GM12873 (cell line): ENCODE results near the gene DNAH10.

Source experiments
- CTCF ChIP-seq: IDR thresholded peaks from 2 replicates; pipeline ENCODE4 v1.5.1; 2012; ENCODE audit warnings: low read depth, mild to moderate bottlenecking, moderate library complexity, low read length, control low read depth; ENCODE audit not compliant: insufficient read depth; ENCODE audit errors: missing control alignments

DNAH10 gene

GRCh38 chr12:123773375-123773774 is 11.3 kb downstream of the DNAH10 start:
- no peak for TF ChIP-seq CTCF

GRCh38 chr12:123779551-123779950 is 17.4 kb downstream of the DNAH10 start:
- TF ChIP-seq CTCF: no peak

DNA sequence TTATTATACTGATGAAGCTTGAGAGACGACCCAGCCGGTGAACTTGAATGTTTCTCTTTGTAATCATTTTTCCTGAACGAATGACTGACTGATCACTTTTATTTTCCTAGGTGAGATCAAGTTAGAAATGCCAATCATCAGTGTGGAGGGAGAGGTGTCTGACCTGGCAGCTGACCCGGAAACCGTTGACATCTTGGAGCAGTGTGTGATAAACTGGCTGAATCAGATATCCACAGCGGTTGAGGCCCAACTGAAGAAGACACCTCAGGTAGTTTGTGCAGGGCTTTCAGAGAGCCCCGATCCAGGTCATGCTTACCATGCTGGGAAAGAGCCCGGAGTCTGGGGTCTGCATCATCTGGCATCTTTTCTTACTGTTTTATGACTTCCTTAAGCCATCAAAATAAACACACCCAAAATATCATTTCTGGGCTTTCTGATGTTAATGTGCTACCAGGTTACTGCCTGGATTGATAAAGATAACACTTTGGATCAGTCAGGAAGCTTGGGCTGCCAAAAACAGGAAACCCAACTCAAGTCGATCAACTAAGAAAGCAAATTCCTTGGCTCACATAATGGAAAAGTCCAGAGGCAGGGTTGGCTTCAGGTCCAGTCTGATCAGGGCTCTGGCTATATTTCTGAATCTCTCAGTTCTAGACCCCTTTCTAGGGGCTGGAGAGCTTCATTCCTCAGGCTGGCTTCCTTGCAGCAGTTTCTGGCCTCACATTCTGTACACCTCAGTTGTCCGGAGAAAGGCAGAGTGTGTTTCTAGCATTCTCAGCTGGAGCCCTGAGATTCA is 21.1 kb downstream of the DNAH10 start:
- no peak for TF ChIP-seq CTCF

DNA sequence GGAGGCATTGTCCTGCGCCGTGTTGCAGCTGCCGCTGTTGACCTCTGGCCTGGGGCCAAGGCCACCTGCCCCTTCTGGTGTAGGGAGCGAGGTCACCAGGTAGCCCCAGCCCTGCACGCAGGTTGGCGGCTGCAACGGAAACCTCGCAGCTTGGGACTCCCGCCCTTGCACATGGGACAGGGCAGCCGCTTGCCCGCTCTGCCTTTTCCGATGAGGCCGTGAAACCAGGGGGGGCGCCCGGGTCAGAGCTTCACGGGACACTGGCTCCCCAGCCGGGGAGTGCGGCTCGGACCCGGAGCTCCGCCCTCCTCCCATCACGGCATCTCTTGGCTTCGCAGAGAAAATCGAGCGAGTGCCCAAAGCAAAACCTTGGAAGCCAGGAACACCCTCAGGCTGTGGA is 25.4 kb downstream of the DNAH10 start:
- TF ChIP-seq CTCF: no peak

GRCh38 chr12:123788541-123788940 is 26.4 kb downstream of the DNAH10 start:
- TF ChIP-seq CTCF: no peak

DNA sequence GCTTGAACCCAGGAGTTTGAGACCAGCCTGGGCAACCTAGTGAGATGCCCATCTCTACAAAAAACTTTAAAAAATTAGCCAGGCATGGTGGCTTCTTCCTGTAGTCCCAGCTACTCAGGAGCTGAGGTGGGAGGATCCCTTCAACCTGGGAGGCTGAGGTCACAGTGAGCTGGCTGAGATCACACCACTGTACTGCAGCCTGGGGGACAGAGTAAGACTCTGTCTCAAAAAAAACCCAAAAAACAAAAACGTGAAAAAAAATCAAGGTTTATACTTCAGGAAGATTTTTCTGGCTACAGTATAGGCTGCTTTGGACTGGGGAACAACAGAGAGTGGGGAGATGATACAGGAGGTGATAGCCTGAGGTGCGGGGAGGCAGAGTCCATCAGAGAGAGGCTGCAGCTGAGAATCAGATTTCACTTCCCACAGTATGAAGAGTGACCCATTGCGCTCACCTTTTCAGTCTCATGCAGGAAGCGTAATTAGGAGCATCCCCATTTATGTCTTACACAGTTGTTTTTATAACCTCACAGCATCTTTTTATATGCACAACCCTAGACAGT is 28.9 kb downstream of the DNAH10 start:
- TF ChIP-seq CTCF: no peak

DNA sequence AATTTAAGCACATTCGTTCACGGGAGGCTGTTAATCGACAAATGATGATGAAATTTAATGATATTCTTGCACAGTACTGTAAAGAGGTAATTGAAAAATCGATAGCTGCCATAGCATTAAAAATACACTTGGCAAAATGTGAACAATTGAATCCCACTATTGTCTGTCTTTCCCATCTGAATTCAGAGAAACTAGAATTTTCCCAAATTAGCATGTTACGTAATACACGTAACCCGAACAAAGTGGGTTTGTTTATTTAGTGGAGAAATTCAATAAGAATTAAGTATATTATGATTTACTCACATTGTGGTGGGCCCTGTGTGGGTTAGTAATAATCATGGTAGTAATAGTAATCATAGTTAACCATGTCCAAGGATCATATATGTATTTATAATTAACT is 31.9 kb downstream of the DNAH10 start:
- TF ChIP-seq CTCF: no peak
